HepG2 (cell line): ENCODE results near the gene ABCC1. TPM values are rescaled to one million over a fixed set of nuclear protein-coding genes. Genes with fewer than 3 reads are reported as not detected.
A peak's percentile ranks its signal among the peaks of the same experiment; 100 is the strongest.

Source experiments
- ATAD3A ChIP-seq: sonication (generic); formaldehyde crosslinking; IDR thresholded peaks from 2 replicates; pipeline ENCODE4 v1.4.0; 2020; ENCODE audit warnings: missing genetic modification reagents
- ATF4 ChIP-seq, 2 experiments: fragments of 450-650 bp in 1 of 2; sonication (generic) in 1 of 2; formaldehyde crosslinking; IDR thresholded peaks; 2 replicates each; pipeline versions ENCODE4 v1.5.0 to v1.8.0; 2020 to 2022; ENCODE audit warnings: mild to moderate bottlenecking in 1 of 2, missing genetic modification reagents in 1 of 2
- BRF2 ChIP-seq: sonication (generic); formaldehyde crosslinking; IDR thresholded peaks from 2 replicates; pipeline ENCODE4 v1.8.1; 2022; ENCODE audit warnings: mild to moderate bottlenecking, missing genetic modification reagents
- EP300 ChIP-seq, 3 experiments: sonication (generic) in 1 of 3; formaldehyde crosslinking in 1 of 3; IDR thresholded peaks; 2 replicates each; pipeline versions ENCODE4 v1.5.1 to v1.6.1; 2011 to 2020; ENCODE audit warnings: low read depth in 2 of 3, low read length in 2 of 3, borderline replicate concordance in 1 of 3, improper control_type of control experiment in 1 of 3, mild to moderate bottlenecking in 1 of 3, missing genetic modification reagents in 1 of 3, moderate library complexity in 1 of 3
- HES4 ChIP-seq: sonication (generic); formaldehyde crosslinking; IDR thresholded peaks from 2 replicates; pipeline ENCODE4 v1.9.0; 2021; ENCODE audit warnings: mild to moderate bottlenecking, missing genetic modification reagents, borderline replicate concordance
- ISL2 ChIP-seq: sonication (generic); formaldehyde crosslinking; IDR thresholded peaks from 2 replicates; pipeline ENCODE4 v1.5.0; 2020; ENCODE audit warnings: missing genetic modification reagents
- KLF13 ChIP-seq: sonication (generic); formaldehyde crosslinking; IDR thresholded peaks from 2 replicates; pipeline ENCODE4 v1.4.0; 2020; ENCODE audit warnings: mild to moderate bottlenecking, missing genetic modification reagents
- RFX1 ChIP-seq: fragments of 450-650 bp; IDR thresholded peaks from 2 replicates; pipeline ENCODE4 v1.6.1; 2017
- SP4 ChIP-seq: sonication (generic); formaldehyde crosslinking; IDR thresholded peaks from 2 replicates; pipeline ENCODE4 v1.8.1; 2023; ENCODE audit warnings: mild to moderate bottlenecking, missing genetic modification reagents
- SUZ12 ChIP-seq: fragments of 150-350 bp; IDR thresholded peaks from 2 replicates; pipeline ENCODE4 v1.6.1; 2014; ENCODE audit warnings: low read depth, low read length
- ZNF142 ChIP-seq: sonication (generic); formaldehyde crosslinking; IDR thresholded peaks from 2 replicates; pipeline ENCODE4 v1.4.0; 2020; ENCODE audit warnings: missing genetic modification reagents
- ZNF275 ChIP-seq: sonication (generic); formaldehyde crosslinking; IDR thresholded peaks from 2 replicates; pipeline ENCODE4 v1.8.0; 2022; ENCODE audit warnings: missing genetic modification reagents, mild to moderate bottlenecking, inconsistent platforms, borderline replicate concordance
- ZNF547 ChIP-seq: sonication (generic); formaldehyde crosslinking; IDR thresholded peaks from 2 replicates; pipeline ENCODE4 v1.5.1; 2020; ENCODE audit warnings: mild to moderate bottlenecking, missing genetic modification reagents
- ZNF678 ChIP-seq: sonication (generic); formaldehyde crosslinking; IDR thresholded peaks from 2 replicates; pipeline ENCODE4 v1.4.0; 2020; ENCODE audit warnings: mild to moderate bottlenecking, missing genetic modification reagents
- ZNF720 ChIP-seq: sonication (generic); formaldehyde crosslinking; IDR thresholded peaks from 2 replicates; pipeline ENCODE4 v1.4.0; 2020; ENCODE audit warnings: missing genetic modification reagents
- ZNF75D ChIP-seq: sonication (generic); formaldehyde crosslinking; IDR thresholded peaks from 2 replicates; pipeline ENCODE4 v1.8.1; 2023; ENCODE audit warnings: missing genetic modification reagents, mild to moderate bottlenecking, borderline replicate concordance
- ZNF850 ChIP-seq: sonication (generic); formaldehyde crosslinking; conservative IDR thresholded peaks from 2 replicates; pipeline ENCODE4 v1.9.0; 2021; ENCODE audit warnings: mild to moderate bottlenecking, missing genetic modification reagents
- polyA plus RNA-seq, 8 experiments: library from polyadenylated mRNA; depleted of rRNA in 3 of 8; stranded (reverse) in 7 of 8; unstranded in 1 of 8; fragments of >200 nt; fragmentation: Illumina TruSeq in 4 of 8; extraction: Trizol in 4 of 8; gene quantifications; 2 replicates each; pipeline versions ENCODE4 v1.2.1 to v1.2.3, GENCODE V29; 2011 to 2016; ENCODE audit warnings: low read depth in 4 of 8, missing spikeins in 1 of 8, mixed read lengths in 1 of 8; ENCODE audit not compliant: insufficient read depth in 1 of 8
- total RNA-seq, 5 experiments: library from RNA; depleted of rRNA; stranded (reverse); fragments of >200 nt; fragmentation: Illumina TruSeq; extraction: Trizol; gene quantifications; 2 replicates each; pipeline ENCODE4 v1.2.3, GENCODE V29; 2016; ENCODE audit warnings: low read depth in 1 of 5

ABCC1 gene
- total and polyA plus RNA-seq, 2 of the 13 experiments (the other 11 are each of a cell fraction or from before 2014, with no cell fraction given) = 13.0 to 30.6 TPM

- TF ChIP-seq ZNF142 (CRISPR knock-in tag) (peak; percentile 35; the same call in 1 of the 2 replicates), ISL2 (no peak; the same call in 1 of the 2 replicates), SUZ12 (no peak), SP4 (CRISPR knock-in tag) (peak; percentile 8; the same call in 1 of the 2 replicates), HES4 (no peak), ZNF75D (CRISPR knock-in tag) (no peak), BRF2 (CRISPR knock-in tag) (no peak), ZNF850 (CRISPR knock-in tag) (no peak), EP300 (IDR thresholded peaks at IDR 0.05; ENCODE audit: low read depth in 2 of 2, low read length in 2 of 2) (no peak), EP300 (CRISPR knock-in tag; IDR thresholded peaks at IDR 0.05; ENCODE audit: borderline replicate concordance) (no peak), ATAD3A (CRISPR knock-in tag) (no peak), ZNF275 (no peak), ZNF720 (no peak), ZNF678 (CRISPR knock-in tag) (no peak), RFX1 (no peak), ZNF547 (CRISPR knock-in tag) (no peak), ATF4 (CRISPR knock-in tag; IDR thresholded peaks at IDR 0.05) (no peak), KLF13 (CRISPR knock-in tag) (no peak)
These were observed at the start of gene ABCC1 (continued) for GRCh38 chr16:15949210-15950160.
